H1 (cell line): ENCODE results near the gene ZBTB20.

Source experiments
- CEBPB ChIP-seq: IDR thresholded peaks from 2 replicates; pipeline ENCODE4 v1.6.1; 2012; ENCODE audit warnings: low read depth, low read length
- POLR2AphosphoS5 ChIP-seq: IDR thresholded peaks from 2 replicates; pipeline ENCODE4 v1.6.1; 2011; ENCODE audit warnings: low read depth, low read length
- TF ChIP-seq, protein P1 (sequence below), 3 experiments: IDR thresholded peaks; 1 replicate in 2 of 3; 2 replicates in 1 of 3; pipeline versions ENCODE4 v1.5.1 to v1.6.1; 2011; ENCODE audit warnings: low read length in 3 of 3, mild to moderate bottlenecking in 3 of 3, inconsistent platforms in 2 of 3, low read depth in 1 of 3, moderate library complexity in 1 of 3; ENCODE audit not compliant: insufficient read depth in 1 of 3; ENCODE audit errors: control extremely low read depth in 1 of 3

- TF ChIP-seq POLR2AphosphoS5 (no peak), CEBPB (no peak)
- TF ChIP-seq, protein P1, sequence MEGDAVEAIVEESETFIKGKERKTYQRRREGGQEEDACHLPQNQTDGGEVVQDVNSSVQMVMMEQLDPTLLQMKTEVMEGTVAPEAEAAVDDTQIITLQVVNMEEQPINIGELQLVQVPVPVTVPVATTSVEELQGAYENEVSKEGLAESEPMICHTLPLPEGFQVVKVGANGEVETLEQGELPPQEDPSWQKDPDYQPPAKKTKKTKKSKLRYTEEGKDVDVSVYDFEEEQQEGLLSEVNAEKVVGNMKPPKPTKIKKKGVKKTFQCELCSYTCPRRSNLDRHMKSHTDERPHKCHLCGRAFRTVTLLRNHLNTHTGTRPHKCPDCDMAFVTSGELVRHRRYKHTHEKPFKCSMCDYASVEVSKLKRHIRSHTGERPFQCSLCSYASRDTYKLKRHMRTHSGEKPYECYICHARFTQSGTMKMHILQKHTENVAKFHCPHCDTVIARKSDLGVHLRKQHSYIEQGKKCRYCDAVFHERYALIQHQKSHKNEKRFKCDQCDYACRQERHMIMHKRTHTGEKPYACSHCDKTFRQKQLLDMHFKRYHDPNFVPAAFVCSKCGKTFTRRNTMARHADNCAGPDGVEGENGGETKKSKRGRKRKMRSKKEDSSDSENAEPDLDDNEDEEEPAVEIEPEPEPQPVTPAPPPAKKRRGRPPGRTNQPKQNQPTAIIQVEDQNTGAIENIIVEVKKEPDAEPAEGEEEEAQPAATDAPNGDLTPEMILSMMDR (IDR thresholded peaks at IDR 0.05; ENCODE audit: control extremely low read depth in 1 of 3, insufficient read depth in 1 of 3, low read depth in 1 of 3, low read length in 3 of 3) = peak; percentile 51 to 79 (median 58)
Measured at GRCh38 chr3:114370537-114371174, 776.4 kb downstream of the ZBTB20 start.
